ENCODE measurements around the gene PPP4R2.

DNA sequence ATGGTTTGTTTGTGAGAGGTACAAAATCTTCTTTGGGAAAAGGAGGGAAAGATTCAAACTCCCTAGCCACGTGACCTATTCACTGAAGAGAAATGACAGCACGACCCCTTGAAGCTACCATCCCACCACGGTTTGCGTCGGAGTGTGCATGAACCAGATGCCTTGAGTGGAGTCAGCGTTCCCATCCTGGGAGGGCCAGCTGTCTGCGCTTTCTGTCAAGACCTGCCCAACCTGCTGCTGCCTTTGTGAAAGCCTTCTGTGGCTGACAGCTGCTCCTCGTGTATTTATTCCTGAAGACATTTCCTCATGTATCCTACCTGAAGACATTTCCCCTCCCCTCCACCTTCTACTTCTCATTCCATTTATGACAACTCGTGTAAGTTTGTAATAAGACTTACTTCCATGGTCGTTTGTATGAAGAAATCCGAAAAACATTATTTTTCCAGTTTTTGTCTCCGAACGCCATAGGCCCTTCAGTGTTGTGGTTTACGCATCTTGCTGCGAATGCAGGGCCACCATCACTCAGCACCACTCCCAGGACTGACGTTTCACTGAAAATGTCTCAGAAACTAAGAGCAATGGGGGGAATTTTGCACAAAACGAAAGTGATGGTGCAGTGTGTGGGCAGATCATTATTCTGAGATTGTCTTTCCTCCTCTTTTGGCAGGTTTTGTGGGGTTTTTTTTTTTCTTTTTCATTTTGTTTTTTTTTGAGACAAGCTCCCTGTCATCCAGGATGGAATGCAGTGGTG, 83.8 kb downstream of the PPP4R2 start:
- TF ChIP-seq MAFK (IDR thresholded peaks at IDR 0.05; ENCODE audit: low read length) (no peak), EZH2 (IDR thresholded peaks at IDR 0.05; ENCODE audit: borderline replicate concordance, low read depth, low read length) (no peak), ZNF707 (CRISPR knock-in tag; conservative IDR thresholded peaks at IDR 0.05) (no peak), SRSF3 (IDR thresholded peaks at IDR 0.05; ENCODE audit: insufficient read depth, low read length) (no peak), ELF1 (tag; IDR thresholded peaks at IDR 0.05) (no peak), SPI1 (IDR thresholded peaks at IDR 0.05; ENCODE audit: borderline replicate concordance, low read depth, low read length) (no peak), ZBTB17 (CRISPR knock-in tag; IDR thresholded peaks at IDR 0.05) (no peak), GTF2F1 (IDR thresholded peaks at IDR 0.05; ENCODE audit: low read depth, low read length) (no peak), DPF2 (IDR thresholded peaks at IDR 0.05) (no peak)
- TF ChIP-seq, protein P1, sequence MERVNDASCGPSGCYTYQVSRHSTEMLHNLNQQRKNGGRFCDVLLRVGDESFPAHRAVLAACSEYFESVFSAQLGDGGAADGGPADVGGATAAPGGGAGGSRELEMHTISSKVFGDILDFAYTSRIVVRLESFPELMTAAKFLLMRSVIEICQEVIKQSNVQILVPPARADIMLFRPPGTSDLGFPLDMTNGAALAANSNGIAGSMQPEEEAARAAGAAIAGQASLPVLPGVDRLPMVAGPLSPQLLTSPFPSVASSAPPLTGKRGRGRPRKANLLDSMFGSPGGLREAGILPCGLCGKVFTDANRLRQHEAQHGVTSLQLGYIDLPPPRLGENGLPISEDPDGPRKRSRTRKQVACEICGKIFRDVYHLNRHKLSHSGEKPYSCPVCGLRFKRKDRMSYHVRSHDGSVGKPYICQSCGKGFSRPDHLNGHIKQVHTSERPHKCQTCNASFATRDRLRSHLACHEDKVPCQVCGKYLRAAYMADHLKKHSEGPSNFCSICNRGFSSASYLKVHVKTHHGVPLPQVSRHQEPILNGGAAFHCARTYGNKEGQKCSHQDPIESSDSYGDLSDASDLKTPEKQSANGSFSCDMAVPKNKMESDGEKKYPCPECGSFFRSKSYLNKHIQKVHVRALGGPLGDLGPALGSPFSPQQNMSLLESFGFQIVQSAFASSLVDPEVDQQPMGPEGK (CRISPR knock-in tag; IDR thresholded peaks at IDR 0.05; ENCODE audit: borderline replicate concordance): no peak
- TF ChIP-seq, protein P2, sequence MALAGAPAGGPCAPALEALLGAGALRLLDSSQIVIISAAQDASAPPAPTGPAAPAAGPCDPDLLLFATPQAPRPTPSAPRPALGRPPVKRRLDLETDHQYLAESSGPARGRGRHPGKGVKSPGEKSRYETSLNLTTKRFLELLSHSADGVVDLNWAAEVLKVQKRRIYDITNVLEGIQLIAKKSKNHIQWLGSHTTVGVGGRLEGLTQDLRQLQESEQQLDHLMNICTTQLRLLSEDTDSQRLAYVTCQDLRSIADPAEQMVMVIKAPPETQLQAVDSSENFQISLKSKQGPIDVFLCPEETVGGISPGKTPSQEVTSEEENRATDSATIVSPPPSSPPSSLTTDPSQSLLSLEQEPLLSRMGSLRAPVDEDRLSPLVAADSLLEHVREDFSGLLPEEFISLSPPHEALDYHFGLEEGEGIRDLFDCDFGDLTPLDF (CRISPR knock-in tag; IDR thresholded peaks at IDR 0.05): no peak
- TF ChIP-seq, protein P3, sequence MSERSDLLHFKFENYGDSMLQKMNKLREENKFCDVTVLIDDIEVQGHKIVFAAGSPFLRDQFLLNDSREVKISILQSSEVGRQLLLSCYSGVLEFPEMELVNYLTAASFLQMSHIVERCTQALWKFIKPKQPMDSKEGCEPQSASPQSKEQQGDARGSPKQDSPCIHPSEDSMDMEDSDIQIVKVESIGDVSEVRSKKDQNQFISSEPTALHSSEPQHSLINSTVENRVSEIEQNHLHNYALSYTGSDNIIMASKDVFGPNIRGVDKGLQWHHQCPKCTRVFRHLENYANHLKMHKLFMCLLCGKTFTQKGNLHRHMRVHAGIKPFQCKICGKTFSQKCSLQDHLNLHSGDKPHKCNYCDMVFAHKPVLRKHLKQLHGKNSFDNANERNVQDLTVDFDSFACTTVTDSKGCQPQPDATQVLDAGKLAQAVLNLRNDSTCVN (CRISPR knock-in tag; IDR thresholded peaks at IDR 0.05): no peak
- TF ChIP-seq, protein P4, sequence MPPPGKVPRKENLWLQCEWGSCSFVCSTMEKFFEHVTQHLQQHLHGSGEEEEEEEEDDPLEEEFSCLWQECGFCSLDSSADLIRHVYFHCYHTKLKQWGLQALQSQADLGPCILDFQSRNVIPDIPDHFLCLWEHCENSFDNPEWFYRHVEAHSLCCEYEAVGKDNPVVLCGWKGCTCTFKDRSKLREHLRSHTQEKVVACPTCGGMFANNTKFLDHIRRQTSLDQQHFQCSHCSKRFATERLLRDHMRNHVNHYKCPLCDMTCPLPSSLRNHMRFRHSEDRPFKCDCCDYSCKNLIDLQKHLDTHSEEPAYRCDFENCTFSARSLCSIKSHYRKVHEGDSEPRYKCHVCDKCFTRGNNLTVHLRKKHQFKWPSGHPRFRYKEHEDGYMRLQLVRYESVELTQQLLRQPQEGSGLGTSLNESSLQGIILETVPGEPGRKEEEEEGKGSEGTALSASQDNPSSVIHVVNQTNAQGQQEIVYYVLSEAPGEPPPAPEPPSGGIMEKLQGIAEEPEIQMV (tag; conservative IDR thresholded peaks at IDR 0.05; ENCODE audit: low read depth): no peak
